Stimulated activated CD4-positive, alpha-beta T cell treated with anti-CD3 and anti-CD28 coated beads, Interleukin-1b, Interleukin-23, amount 100 ng/mL, for 24 hours (primary cell): ENCODE data around the gene ANKRD12.
"Not testable (repeated sequence)": the region's sequence is repeated elsewhere in the genome, so short reads cannot be mapped to it uniquely, and the experiment has no call there.

Experiments used
- DNase-seq, 4 experiments: peaks; one replicate each; pipeline ENCODE4 v3.0.0-alpha.2; 2020; ENCODE audit warnings: low read depth in 4 of 4, low spot score in 1 of 4

The ANKRD12 gene

DNA sequence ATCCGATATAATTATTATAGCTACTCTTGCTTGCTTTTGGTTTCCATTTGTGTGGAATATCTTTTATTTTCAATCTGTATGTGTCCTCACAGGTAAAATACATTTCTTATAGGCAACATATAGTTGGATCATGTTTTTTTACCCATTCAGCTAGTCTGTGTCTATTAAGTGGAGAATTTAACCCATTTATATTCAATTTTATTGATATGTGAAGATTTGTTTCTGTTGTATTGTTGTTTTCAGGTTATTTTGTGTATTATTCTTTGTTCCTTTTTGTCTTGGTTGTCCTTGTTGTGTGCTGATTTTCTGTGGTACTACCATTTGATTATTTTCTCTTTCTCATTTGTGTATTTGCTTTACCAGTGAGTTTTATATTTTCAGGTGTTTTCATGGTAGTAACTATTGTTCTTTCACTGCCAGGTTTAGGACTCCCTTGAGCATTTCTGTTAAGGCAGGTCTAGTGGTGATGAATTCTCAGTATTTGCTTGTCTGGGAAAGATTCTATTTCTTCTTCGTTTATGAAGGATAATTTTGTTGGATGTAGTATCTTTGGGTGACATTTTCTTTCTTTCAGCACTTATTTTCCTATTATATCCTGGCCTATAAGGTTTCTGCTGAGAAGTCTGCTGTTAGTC is 95.4 kb downstream of the ANKRD12 start:
- no peak for DNase-seq

DNA sequence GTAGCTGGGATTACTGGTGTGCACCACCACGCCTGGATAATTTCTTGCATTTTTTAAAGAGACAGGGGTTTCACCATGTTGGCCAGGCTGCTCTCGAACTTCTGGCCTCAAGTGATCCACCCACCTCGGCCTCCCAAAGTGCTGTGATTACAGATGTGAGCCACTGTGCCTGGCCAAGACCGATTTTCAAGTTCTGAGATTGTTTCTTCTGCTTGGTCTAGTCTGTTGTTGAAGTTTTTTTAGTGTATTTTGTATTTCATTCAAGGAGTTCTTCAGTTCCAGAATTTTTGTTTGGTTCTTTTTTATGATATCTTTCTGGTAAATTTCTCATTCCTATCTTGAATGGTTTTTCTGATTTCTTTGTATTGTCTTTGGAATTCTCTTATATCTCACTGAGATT is 96.4 kb downstream of the ANKRD12 start:
- no peak for DNase-seq

DNA sequence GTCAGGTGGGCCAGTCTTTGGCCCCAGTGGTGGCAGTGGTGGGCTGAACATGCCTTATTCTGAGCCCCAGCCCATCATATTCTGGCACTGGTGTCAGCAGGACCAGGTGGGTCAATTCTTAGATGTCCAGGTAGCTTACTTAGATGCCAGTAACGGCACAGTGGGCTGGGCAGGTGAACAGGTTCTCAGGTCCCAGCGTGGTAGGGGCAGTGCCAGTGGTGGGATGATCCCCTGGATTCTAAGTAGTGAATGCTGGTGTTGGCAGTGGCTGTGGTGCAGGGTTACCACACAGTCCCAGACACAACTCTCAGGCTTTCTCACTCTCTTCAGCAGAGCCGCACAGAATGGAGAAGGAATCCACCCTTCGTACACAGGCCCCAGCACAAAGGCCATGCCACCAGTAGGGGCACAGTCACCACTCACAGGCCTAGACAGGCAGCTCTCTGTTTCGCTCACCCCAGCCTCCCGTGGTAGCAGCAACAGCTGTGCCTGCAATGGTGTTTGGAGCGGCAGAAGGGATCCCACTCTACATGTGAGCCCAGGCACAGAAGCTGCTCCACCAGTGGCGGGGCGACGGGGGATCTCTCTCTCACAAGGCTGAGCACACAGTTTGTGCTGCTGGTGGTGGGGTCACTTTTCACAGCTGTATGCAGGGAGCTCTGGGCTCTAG is 97.3 kb downstream of the ANKRD12 start:
- no peak for DNase-seq

DNA sequence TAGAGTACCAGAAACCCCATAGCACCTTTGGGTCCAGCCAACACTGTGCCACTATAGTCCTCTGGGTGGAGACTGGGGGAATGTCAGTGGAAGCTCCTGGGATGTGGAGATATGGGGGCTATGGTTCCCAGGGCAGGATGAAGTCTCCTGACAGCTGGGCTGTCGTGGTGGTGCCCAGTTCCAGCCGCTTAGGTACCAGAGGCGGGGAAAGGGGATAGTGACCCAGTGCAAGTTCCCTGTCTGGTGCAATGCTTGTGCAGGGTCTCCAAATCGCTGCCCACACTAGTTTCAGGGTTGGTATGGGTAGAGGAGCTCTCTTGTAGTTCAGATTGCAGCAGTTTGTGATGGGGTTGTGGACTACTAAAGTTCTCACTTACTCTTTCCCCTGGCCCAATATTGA is 97.9 kb downstream of the ANKRD12 start:
- DNase-seq: no peak

DNA sequence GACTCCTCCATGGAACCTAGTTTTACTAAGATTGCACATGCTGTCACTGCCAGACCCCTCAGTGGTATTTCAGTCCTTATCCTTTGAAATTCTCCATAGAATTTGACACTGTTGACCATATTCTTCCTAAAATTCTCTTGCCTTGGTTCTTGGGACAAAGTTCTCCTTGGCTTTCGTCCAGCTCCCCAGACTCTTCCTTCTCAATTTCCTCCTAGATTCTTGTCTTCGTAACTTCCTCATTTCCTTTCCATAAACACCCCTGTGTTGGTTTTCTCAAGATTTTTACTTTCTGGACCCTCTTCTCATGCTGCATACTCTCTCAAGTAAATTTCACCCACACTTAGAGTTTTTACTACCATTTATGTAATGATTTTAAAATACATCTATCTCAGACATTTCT is 101.4 kb downstream of the ANKRD12 start:
- no peak for DNase-seq

DNA sequence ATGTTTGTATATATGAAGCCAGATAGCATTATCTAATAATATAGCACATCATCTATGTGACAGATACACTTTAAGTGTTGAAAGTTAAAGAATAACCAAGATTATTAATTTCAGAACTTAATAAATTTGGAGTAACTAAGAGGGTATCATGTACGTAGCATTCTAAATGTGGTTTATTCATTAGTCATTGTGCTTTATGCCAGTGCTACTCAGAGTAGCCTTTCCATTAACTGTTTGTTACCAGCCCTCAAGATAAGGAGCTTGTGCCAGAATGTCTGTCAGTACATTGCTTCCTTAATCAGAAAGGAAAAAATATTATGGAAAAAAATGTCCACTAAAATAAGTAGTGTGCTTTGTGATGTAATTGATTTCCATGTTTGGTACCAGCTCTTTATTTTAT is 103.1 kb downstream of the ANKRD12 start:
- DNase-seq: no peak

DNA sequence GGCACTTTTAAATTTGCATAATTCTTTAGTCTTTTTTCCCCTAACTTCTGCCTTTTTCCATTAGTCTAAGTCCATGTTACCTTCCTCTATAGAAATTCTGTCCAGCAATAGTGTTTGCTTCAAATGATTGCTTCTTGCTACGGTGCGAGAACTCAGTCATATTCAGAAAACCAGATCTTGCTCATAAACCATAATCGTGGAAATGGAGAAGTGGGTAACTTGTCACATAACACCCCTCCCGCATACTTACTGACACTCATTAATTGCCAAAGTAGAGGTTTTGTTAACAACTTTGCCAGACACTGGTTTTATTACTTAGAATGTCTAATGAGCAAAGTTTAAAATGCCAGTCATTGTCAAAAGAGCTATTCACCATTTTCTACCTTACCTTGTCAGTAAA is 103.7 kb downstream of the ANKRD12 start:
- no peak for DNase-seq

DNA sequence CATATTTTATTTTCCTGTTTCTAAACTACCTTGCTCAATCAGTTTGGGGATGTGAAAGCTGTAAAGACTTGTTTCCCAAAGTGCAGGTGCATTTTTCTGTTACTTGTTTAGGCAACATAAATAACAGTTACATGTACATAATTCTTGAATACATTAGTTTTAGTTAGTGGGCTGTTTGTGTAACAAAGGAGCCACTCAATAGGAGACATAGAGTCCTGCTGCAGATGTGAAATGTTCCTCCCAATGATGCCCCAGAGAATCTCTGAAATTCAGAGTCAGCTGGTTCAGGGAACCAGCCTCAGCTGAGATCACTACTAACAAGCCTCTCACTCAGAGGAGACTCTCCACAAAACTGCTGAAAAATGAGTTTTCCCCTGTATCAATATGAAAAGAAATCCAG is 106.4 kb downstream of the ANKRD12 start:
- no peak for DNase-seq

DNA sequence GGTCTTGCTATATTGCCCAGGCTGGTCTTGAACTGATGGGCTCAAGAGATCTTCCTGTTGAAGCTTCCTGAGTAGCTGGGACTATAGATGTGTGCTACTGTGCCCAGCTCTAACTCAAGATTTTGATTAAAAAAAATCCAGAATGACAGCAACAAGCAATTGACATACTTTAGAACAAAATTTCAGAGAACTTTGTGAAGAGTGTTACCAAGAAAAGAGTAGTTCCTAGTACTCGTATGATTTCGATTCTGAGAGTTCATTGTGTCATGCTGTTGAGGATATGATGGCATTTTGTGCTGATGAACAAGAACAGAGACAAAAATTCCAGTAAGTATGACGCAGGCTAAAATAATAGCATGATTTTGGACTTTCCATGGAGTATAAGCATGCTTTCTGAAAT is 107.8 kb downstream of the ANKRD12 start:
- DNase-seq: no peak

DNA sequence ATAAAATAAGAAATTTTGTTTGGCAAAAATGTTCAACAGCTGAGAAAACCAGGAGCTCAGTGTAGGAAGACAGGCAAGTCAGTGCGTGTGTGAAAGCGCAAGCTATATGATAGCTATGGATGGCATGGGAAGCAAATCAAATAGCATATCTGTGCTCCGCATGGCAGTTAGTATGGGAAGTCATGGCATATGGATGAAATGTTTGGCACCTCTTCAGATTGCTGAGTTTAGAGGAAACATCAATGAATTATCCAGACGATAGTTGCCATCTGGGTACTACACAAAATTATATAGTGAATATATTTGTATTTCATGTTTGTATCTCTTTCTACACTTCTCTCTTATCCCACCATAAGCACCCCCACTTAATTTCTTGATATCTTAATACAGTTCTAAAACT is 112.1 kb downstream of the ANKRD12 start:
- DNase-seq: no peak

DNA sequence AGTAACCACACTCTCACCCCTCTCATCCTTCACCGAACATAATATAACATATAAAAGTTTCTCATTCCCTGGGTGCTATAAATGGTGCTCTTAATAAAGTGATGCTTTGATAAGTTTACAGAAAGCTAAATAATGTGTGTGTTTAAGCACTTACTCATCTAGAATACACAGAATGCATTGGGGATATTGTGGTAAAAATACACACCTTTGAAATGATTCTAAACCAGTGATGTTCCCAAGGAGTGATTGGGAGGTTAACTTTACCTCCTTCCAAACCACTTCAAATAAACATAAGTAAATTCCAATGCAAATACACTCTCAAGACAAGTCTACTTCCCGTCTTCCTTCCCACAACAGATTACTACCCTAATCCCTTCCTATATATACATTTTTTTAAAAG is 112.7 kb downstream of the ANKRD12 start:
- no peak for DNase-seq

DNA sequence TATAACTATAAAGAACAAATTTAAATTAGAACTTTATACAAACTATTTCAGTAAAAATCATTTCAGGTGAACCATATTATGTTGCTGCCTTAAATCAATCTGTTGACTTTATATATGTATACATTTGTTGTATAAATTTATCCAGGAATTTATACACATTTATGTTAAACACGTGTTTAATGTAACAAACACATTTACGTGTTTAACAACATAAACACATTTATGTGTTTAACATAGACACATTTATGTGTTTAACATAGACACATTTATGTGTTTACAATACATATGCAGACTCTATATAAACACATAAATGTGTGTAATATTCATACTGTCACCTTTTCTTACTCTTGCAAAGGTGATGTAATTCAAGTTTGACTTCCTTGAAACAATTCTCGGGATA is 122.6 kb downstream of the ANKRD12 start:
- no peak for DNase-seq

DNA sequence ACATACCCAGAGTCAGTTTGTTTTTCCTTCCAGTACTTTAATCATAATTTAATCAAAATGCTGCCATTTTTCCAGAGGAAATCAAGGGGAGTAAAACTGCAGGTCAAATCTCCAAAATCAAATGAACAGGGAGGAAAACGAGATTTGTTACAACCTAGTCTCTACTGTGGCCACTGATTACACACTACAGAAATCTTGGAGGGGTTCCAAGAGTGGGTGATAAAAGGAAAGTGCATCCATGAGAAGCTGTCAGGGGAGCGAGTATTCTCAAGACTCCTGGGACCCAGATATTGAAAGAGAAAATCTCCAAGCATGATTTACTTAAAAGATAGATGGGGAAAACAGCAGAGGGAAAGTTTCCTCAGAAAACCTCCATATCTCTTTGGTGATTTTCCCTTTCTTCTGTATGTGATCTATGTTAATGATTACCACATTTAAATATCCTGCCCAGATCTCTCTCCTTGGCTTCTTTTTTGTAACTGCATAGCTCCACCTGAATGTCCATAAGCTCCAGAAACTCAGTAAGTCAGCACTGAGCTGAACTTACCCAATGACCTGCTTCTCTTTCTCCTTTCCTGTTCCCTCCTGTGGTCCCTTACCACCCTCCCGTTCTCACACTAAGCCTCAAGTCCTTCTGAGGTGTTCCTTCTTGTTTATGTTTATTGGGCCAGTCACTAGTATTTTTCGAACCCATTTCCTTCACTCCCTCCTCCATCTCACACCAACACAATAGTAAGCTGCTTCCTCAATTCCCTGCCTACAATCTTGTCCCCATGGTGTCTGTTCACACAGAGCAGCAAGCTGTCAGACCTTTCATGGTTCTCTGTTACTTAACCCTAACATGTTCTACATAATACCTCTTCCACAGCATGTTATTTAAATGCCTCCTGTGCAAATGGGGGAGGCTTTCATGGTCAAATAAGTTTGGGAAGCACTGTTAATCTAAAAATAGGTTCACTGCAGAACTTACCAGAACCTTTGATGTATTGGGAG is 124.1 kb downstream of the ANKRD12 start:
- no peak for DNase-seq

DNA sequence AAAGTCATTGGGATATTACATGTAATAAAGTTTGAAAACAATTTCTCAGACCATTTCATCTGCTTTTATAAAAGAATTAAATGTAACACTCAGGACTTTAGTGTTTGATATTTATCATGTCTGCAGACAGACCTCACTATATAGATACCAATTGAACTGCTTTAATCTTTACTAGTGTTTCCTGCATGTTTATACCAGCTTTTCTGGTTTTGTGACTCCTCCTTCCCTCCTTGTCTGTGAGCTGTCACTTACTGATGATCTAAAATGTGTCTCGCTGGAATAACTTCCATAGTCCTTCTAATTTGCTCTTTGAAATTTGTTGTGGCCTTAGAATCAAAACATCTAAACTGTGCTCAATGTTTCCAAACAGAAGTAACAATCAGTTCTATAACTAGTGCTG is 126.7 kb downstream of the ANKRD12 start:
- no peak for DNase-seq

DNA sequence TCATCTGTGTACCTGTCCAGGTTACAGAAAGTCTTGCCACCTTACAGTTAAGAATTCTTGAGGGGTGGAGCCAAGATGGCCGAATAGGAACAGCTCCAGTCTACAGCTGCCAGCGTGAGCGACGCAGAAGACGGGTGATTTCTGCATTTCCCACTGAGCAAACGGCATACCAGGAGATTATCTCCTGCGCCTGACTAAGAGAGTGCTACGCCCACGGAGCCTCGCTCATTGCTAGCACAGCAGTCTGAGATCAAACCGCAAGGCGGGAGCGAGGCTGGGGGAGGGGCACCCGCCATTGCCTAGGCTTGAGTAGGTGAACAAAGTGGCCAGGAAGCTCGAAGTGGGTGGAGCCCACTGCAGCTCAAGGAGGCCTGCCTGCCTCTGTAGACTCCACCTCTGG is 128.2 kb downstream of the ANKRD12 start:
- not testable (repeated sequence) for DNase-seq

DNA sequence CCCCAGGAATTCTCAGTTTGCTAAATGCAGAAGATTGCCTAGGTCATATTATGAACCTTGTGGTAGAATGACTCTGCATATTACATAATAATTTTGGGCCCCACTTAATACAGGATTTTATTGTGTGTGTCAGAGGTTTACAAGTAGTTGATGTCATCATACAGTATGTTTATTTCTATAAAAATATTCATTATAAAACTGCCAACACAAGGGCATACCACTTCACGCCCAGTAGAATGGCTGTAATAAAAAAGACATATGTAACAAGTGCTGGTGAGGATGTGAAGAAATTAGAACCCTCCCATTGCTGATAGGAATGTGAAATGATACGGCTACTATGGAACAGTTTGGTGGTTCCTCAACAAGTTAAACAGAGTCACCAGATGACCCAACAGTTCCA is 136.6 kb downstream of the ANKRD12 start:
- no peak for DNase-seq

DNA sequence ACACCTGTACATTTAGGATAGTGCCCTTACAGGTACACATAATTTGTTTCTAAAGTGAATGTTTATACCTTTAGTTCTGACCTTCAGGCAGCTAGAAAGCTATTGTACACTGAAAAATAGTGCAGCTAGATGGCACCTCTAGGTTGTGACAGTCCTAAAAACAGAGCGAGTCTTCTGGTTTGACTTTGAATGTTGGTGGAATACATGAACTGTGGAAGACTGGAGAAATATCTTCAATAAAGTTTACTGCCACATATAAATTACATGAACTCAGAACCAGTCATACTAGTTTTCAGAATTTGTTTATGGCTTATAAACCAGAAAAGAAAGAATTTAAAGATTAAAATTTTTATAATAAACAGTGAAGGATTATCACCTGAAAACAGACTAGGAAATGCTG is 139.3 kb downstream of the ANKRD12 start:
- no peak for DNase-seq

DNA sequence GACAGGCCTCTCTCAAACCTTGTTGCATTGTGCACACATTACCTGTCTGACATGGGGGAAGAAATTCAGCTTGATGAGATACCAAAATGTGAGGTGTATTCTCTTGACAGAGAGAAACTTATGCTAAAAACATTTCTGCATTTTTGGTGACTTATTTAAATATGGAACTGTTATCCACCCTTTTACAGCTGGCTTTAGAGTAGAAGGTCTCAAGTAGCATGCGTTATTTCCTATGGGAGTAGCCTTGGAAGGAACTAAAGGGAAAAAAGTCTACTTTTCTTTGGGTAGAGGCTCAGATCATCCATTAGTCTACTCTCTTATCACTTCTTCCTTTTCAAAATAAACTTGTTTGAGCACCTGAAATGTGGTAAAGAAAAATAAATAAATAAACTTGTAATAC is 141.4 kb downstream of the ANKRD12 start:
- DNase-seq: no peak

DNA sequence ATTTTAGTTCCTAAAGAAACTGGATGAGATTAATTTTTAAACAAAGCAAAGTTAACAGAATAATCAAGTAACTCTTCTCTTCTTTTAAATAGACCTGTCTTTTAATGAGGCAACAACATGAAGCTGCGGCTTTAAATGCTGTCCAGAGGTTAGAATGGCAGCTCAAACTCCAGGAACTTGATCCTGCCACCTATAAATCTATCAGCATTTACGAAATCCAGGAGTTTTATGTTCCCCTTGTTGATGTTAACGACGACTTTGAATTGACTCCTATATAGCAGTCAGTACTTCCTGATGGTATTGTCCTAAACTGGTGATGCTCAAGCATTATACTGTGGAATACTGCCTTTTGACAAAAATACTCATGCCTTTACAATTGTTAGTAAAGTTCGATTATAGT is 144.3 kb downstream of the ANKRD12 start:
- DNase-seq: no peak

DNA sequence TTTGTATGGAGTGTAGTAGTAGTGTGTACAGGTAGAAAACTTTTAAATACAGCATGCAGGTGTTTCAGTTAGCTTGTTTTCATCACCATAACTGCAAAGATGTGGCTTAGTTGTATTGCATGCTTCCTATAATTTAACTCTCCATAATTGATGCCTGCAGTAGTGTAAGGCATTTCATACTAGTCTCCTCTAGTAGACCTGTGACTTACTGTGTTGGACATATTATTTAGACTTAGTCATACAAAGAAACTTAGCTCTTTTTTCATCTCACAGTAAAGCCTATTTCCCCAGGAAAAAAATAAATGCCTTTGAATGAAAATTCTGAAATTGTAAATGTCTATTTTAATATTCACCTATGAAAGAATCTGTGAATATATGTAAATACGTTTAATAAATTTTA is 145.2 kb downstream of the ANKRD12 start:
- DNase-seq: no peak

DNA sequence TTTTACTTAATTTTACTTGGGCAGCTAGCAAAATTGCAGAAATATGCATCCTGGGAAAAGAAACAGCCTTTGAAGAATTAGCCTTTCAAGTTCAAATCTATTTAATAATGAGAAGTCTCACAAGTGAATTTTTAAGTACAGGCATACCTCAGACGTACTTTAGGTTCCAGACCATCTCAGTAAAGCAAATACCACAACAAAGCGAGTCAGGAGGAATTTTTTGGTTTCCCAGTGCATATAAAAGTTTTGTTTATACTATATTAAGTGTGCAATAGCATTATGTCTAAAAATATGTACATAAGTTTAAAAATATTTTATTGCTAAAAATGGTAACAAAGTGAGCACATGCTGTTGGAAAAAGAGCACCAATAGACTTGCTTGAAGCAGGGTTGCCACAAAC is 147.2 kb downstream of the ANKRD12 start:
- no peak for DNase-seq

DNA sequence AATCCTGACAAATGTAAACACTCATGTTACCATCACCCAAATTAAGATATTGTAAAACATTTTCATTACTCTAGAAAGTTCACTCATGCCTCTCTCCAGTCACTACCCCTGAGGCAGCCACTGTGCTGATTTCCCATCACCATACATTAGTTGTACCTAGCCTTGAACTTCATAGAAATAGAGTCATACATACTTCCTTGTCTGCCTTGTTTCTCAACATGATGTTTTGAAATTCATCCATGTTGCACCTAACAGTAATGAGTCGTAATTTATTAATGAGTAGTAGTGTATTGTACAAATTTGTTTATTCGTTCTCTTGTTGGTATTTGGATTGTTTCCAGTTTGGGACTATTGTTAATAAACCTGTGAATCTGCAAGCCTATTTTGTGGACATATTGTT is 149.0 kb downstream of the ANKRD12 start:
- DNase-seq: no peak
